GM18951 (cell line): ENCODE measurements around the gene RASGEF1C.

Experiments
- POLR2A ChIP-seq: IDR thresholded peaks from 4 replicates; pipeline ENCODE4 v1.6.1; 2011; ENCODE audit warnings: mild to moderate bottlenecking; ENCODE audit not compliant: insufficient read length, insufficient read depth; ENCODE audit errors: extremely low read depth
- in situ Hi-C: fragments of 300-500 bp; cut with MboI; formaldehyde crosslinking; loops from one replicate; pipeline ENCODE4 v1.12.0; 2022; ENCODE audit warnings: low sequenced_read_pairs, mixed read lengths, inconsistent platforms; ENCODE audit not compliant: unreplicated experiment

The RASGEF1C gene

GRCh38 chr5:180083529-180084060 lies 125.4 kb downstream of the RASGEF1C start:
- in situ Hi-C loops = no loop called here
- TF ChIP-seq POLR2A = no peak

GRCh38 chr5:180082633-180083420 lies 126.2 kb downstream of the RASGEF1C start:
- in situ Hi-C loops = no loop called here
- no peak for TF ChIP-seq POLR2A

- TF ChIP-seq POLR2A = no peak
- in situ Hi-C loops = no loop called here
These were observed 127.5 kb downstream of the RASGEF1C start for GRCh38 chr5:180081481-180081880.

GRCh38 chr5:180080486-180081280 lies 128.3 kb downstream of the RASGEF1C start:
- in situ Hi-C loops = no loop called here
- no peak for TF ChIP-seq POLR2A

- in situ Hi-C loops = no loop called here
- no peak for TF ChIP-seq POLR2A
These were observed 129.1 kb downstream of the RASGEF1C start for GRCh38 chr5:180079702-180080466.

- in situ Hi-C loops = no loop called here
- no peak for TF ChIP-seq POLR2A
These were observed 130.7 kb downstream of the RASGEF1C start for GRCh38 chr5:180078348-180078747.

GRCh38 chr5:180077594-180078284 lies 131.3 kb downstream of the RASGEF1C start:
- TF ChIP-seq POLR2A = no peak
- in situ Hi-C loops = no loop called here

- TF ChIP-seq POLR2A = no peak
- in situ Hi-C loops = no loop called here
These were observed 133.3 kb downstream of the RASGEF1C start for GRCh38 chr5:180075703-180076102.

GRCh38 chr5:180074462-180074861 lies 134.5 kb downstream of the RASGEF1C start:
- in situ Hi-C loops = no loop called here
- no peak for TF ChIP-seq POLR2A

GRCh38 chr5:180072556-180072955 lies 136.5 kb downstream of the RASGEF1C start:
- in situ Hi-C loops = no loop called here
- TF ChIP-seq POLR2A = no peak

- in situ Hi-C loops = no loop called here
- no peak for TF ChIP-seq POLR2A
These were observed 136.8 kb downstream of the RASGEF1C start for GRCh38 chr5:180072256-180072548.

- in situ Hi-C loops = no loop called here
- TF ChIP-seq POLR2A = no peak
These were observed 137.3 kb downstream of the RASGEF1C start, which contains the start of gene RNF130 for GRCh38 chr5:180071531-180072255. TSS of gene RNF130 (minus strand) at chr5:180071759. CDS start at chr5:180071702, 57 bp downstream.
